CD14-positive monocyte (primary cell): ENCODE results near the gene CA7. TPM values are rescaled to one million over a fixed set of nuclear protein-coding genes. Genes with fewer than 3 reads are reported as not detected.

Source experiments
- DNase-seq, 3 donors: peaks; one replicate each; pipeline ENCODE4 v3.0.0-alpha.2; 2011 to 2022
- H2AFZ ChIP-seq: 2 replicates; pipeline ENCODE4 v1.6.0; 2012; ENCODE audit warnings: mild to moderate bottlenecking, low read depth, low read length, inconsistent platforms; ENCODE audit not compliant: insufficient read depth, poor library complexity, severe bottlenecking
- H3K27ac ChIP-seq, 2 donors: 1 replicate in 1 of 2; 2 replicates in 1 of 2; pipeline ENCODE4 v1.5.1; 2012 to 2013; ENCODE audit warnings: low read length in 2 of 2, control low read depth in 1 of 2, inconsistent platforms in 1 of 2, low read depth in 1 of 2, mild to moderate bottlenecking in 1 of 2
- H3K27me3 ChIP-seq, 2 donors: one replicate each; pipeline versions ENCODE4 v1.6.0 to v1.6.1; 2011 to 2013; ENCODE audit warnings: low read length in 2 of 2; ENCODE audit not compliant: control insufficient read depth in 2 of 2, insufficient read depth in 2 of 2
- H3K36me3 ChIP-seq, 2 donors: replicated peaks in 1 of 2; 1 replicate in 1 of 2; 2 replicates in 1 of 2; pipeline versions ENCODE4 v1.5.1 to v1.6.1; 2012 to 2013; ENCODE audit warnings: low read length in 2 of 2, control low read depth in 1 of 2, inconsistent platforms in 1 of 2, mild to moderate bottlenecking in 1 of 2; ENCODE audit not compliant: insufficient read depth in 2 of 2, control insufficient read depth in 1 of 2
- H3K4me1 ChIP-seq, 2 donors: 1 replicate in 1 of 2; 2 replicates in 1 of 2; pipeline versions ENCODE4 v1.5.1 to v1.6.1; 2012 to 2013; ENCODE audit warnings: low read length in 2 of 2, control low read depth in 1 of 2, inconsistent platforms in 1 of 2, mild to moderate bottlenecking in 1 of 2, moderate library complexity in 1 of 2; ENCODE audit not compliant: insufficient read depth in 2 of 2, control insufficient read depth in 1 of 2
- H3K4me2 ChIP-seq: replicated peaks from 2 replicates; pipeline ENCODE3; 2012; ENCODE audit warnings: low read length, moderate library complexity, mild to moderate bottlenecking; ENCODE audit not compliant: poor library complexity, severe bottlenecking; ENCODE audit errors: extremely low read depth
- H3K4me3 ChIP-seq, 3 experiments: fragments of 200-600 bp in 1 of 3; sonication (generic) in 1 of 3; replicated peaks in 1 of 3; 1 replicate in 2 of 3; 2 replicates in 1 of 3; pipeline ENCODE4 v1.5.1; 2011 to 2013; ENCODE audit warnings: low read length in 3 of 3, mild to moderate bottlenecking in 3 of 3, control low read depth in 2 of 3, low read depth in 2 of 3, inconsistent platforms in 1 of 3, moderate library complexity in 1 of 3
- H3K79me2 ChIP-seq: 2 replicates; pipeline ENCODE4 v1.6.0; 2012; ENCODE audit warnings: mild to moderate bottlenecking, control low read depth, inconsistent platforms, low read length, moderate library complexity; ENCODE audit not compliant: insufficient read depth
- H3K9ac ChIP-seq: 2 replicates; pipeline ENCODE4 v1.6.0; 2017; ENCODE audit warnings: low read length, mild to moderate bottlenecking; ENCODE audit not compliant: insufficient read depth, poor library complexity, severe bottlenecking
- H3K9me3 ChIP-seq, 2 donors: replicated peaks in 1 of 2; 1 replicate in 1 of 2; 2 replicates in 1 of 2; pipeline versions ENCODE4 v1.5.1 to v1.6.1; 2012 to 2013; ENCODE audit warnings: low read length in 2 of 2, control low read depth in 1 of 2; ENCODE audit not compliant: control insufficient read depth in 1 of 2, insufficient read depth in 1 of 2
- H4K20me1 ChIP-seq: 2 replicates; pipeline ENCODE4 v1.6.0; 2012; ENCODE audit warnings: mild to moderate bottlenecking, low read length, control low read depth, moderate library complexity; ENCODE audit not compliant: insufficient read depth
- H3K27ac Mint-ChIP-seq, 7 donors: one replicate each; pipeline ENCODE4 v1.8.0; 2020; ENCODE audit warnings: mild to moderate bottlenecking in 7 of 7, mixed read lengths in 7 of 7, moderate library complexity in 6 of 7, inconsistent platforms in 2 of 7
- H3K27me3 Mint-ChIP-seq, 3 donors: one replicate each; pipeline ENCODE4 v1.8.0; 2021 to 2022; ENCODE audit warnings: low read depth in 3 of 3, mild to moderate bottlenecking in 3 of 3, mixed read lengths in 3 of 3, moderate library complexity in 3 of 3, inconsistent platforms in 1 of 3
- H3K36me3 Mint-ChIP-seq, 2 donors: one replicate each; pipeline ENCODE4 v1.8.0; 2020; ENCODE audit warnings: mixed read lengths in 2 of 2, inconsistent platforms in 1 of 2, mild to moderate bottlenecking in 1 of 2
- H3K4me1 Mint-ChIP-seq: one replicate; pipeline ENCODE4 v1.8.0; 2020; ENCODE audit warnings: mild to moderate bottlenecking, mixed read lengths
- H3K4me3 Mint-ChIP-seq, 2 donors: one replicate each; pipeline ENCODE4 v1.8.0; 2020; ENCODE audit warnings: mild to moderate bottlenecking in 2 of 2, mixed read lengths in 2 of 2, moderate library complexity in 1 of 2
- H3K9me3 Mint-ChIP-seq, 7 donors: one replicate each; pipeline ENCODE4 v1.8.0; 2020 to 2022; ENCODE audit warnings: mixed read lengths in 7 of 7, mild to moderate bottlenecking in 6 of 7, moderate library complexity in 6 of 7, inconsistent platforms in 2 of 7
- CTCF ChIP-seq: fragments of 200-600 bp; IDR thresholded peaks from one replicate; pipeline ENCODE4 v1.8.0; 2022; ENCODE audit warnings: antibody characterized with exemption, mild to moderate bottlenecking
- WGBS: methylation state at CpG from one replicate; pipeline ENCODE4 v1.1.5; 2013; ENCODE audit warnings: missing lambda C conversion rate; ENCODE audit not compliant: insufficient coverage; 5-methylcytosine and 5-hydroxymethylcytosine counted together
- intact Hi-C, 2 donors: fragments of 100-400 bp; cut with micrococcal nuclease; formaldehyde crosslinking; loops; one replicate each; pipeline versions ENCODE4 v1.15.0 to v1.15.1; 2023
- polyA plus RNA-seq, 3 donors: library from polyadenylated mRNA; depleted of rRNA in 1 of 3; unstranded in 2 of 3; stranded (reverse) in 1 of 3; fragments of 300-500 nt in 2 of 3; fragments of >200 nt in 1 of 3; fragmentation: Illumina TruSeq in 2 of 3; gene quantifications; 1 replicate in 2 of 3; 2 replicates in 1 of 3; pipeline ENCODE4 v1.2.3, GENCODE V29; 2012 to 2021

CA7 gene
- polyA plus RNA-seq, 3 donors: not detected

DNA sequence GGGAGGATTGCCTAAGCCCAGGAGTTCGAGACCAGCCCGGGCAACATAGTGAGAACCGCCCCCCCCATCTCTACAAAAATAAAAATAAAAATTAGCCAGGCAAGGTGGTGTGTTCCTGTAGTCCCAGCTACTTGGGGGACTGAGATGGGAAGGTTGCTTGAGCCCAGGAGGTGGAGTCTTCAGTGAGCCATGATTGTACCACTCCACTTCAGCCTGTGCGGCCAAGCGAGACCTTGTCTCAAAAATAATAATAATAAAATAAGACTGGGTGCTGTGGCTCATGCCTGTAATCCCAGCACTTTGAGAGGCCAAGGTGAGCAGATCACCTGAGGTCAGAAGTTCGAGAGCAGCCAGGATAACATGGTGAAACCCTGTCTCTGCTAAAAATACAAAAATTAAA is 47.6 kb downstream of the CA7 start:
- H3K4me3 ChIP-seq: no peak overlapping the region
- H3K27me3 Mint-ChIP-seq: peaks cover 5 to 8% (median 7%) of the 10 kb centered on the region in 3 donors
- H3K79me2 ChIP-seq: no peaks in the 10 kb centered on the region
- H3K4me1 Mint-ChIP-seq: no peaks in the 10 kb centered on the region
- H3K27me3 ChIP-seq: no peaks in the 10 kb centered on the region
- H3K4me1 ChIP-seq: no peaks in the 10 kb centered on the region
- no peak for DNase-seq
- H3K36me3 Mint-ChIP-seq: peaks cover 3 to 7% of the 10 kb centered on the region in 2 donors
- no peak for TF ChIP-seq CTCF
- no peak overlapping the region for H3K9ac ChIP-seq
- H3K9me3 ChIP-seq: no peaks in the 10 kb centered on the region
- peaks cover 0 to 3% (median 0%) of the 10 kb centered on the region in 7 donors for H3K9me3 Mint-ChIP-seq
- no CpG with 5 or more reads among the region's 6 CpGs for WGBS
- no peaks in the 10 kb centered on the region for H4K20me1 ChIP-seq
- no peak overlapping the region for H2AFZ ChIP-seq
- H3K4me2 ChIP-seq: no peak overlapping the region
- intact Hi-C loops: no loop called here
- no peak overlapping the region for H3K27ac Mint-ChIP-seq
- no peaks in the 10 kb centered on the region for H3K36me3 ChIP-seq
- no peak overlapping the region for H3K4me3 Mint-ChIP-seq
- no peak overlapping the region for H3K27ac ChIP-seq

- no peak overlapping the region for H3K27ac ChIP-seq
- H3K36me3 ChIP-seq: no peaks in the 10 kb centered on the region
- no peaks in the 10 kb centered on the region for H3K9me3 ChIP-seq
- H3K4me2 ChIP-seq: no peak overlapping the region
- H3K9ac ChIP-seq: no peak overlapping the region
- Mint-ChIP-seq H3K4me1 (no peaks in the 10 kb centered on the region), H3K36me3 (peaks cover 0 to 7% of the 10 kb centered on the region in 2 donors), H3K9me3 (no peaks in the 10 kb centered on the region), H3K4me3 (no peak overlapping the region), H3K27me3 (peaks cover 7 to 8% (median 8%) of the 10 kb centered on the region in 3 donors), H3K27ac (peak overlapping the region in 1 of 7 donors; percentile 55)
- H3K4me1 ChIP-seq: no peaks in the 10 kb centered on the region
- H3K27me3 ChIP-seq: no peaks in the 10 kb centered on the region
- no peaks in the 10 kb centered on the region for H4K20me1 ChIP-seq
- DNase-seq: no peak
- WGBS: 100% methylated on average over 2 of the region's 2 CpGs
- no peak overlapping the region for H3K4me3 ChIP-seq
- H2AFZ ChIP-seq: no peak overlapping the region
- no peak for TF ChIP-seq CTCF
- intact Hi-C loops: loop anchor here in 1 of 2 donors (2.0 kb wide), 1 partner anchor 31 kb away; the partner anchor contains the start of gene RRAD
- no peaks in the 10 kb centered on the region for H3K79me2 ChIP-seq
Measured at GRCh38 chr16:66894055-66894454, 49.8 kb downstream of the CA7 start.
